Erythroblast (primary cell): ENCODE results near the gene TENM3.

Experiments
- GATA1 ChIP-seq: IDR thresholded peaks from 2 replicates; pipeline ENCODE4 v1.6.1; 2011; ENCODE audit warnings: low read depth, mild to moderate bottlenecking, control low read depth, low read length, moderate library complexity
- POLR2A ChIP-seq: IDR thresholded peaks from 2 replicates; pipeline ENCODE4 v1.6.1; 2011; ENCODE audit warnings: mild to moderate bottlenecking, low read length

DNA sequence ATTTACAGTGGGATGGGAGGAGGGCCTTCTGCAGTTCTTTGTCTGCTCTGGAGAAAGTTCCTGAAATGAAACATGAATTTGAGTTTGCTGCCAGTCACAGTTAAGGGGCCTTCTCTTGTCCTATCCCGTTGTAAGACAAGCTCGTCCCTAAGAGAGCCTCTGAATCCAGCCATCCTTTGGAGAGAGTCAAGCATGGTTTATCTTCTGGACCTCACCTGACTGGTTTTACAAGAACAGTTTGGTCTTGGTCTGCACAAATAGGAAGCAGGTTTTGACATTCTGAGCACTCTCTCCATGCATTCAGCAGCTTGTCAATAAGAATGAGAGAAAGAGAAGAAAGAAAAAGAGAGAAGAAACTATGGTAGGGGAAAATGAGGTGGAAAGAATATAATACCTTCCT is 20.4 kb upstream of the TENM3 start:
- no peak for TF ChIP-seq POLR2A
- no peak for TF ChIP-seq GATA1
